Measurements from ENCODE around the gene NMNAT2.

The NMNAT2 gene

DNA sequence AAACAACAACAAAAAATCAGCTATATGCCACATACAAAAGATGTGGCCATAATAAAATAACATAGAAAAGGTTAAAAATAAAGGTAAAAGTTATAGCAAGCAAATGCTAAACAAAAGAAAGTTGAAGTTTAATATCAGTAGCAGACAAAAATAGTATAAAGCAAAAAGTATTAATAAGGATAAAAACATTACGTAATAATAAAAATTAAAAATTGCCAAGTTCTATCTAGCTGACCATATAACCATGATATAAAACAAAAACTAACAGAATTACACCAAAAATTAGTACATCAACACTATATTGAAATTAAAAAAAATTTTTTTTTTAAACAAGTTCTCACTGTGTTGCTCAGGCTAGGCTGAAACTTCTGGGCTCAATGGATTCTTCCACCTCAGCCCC, 38.6 kb upstream of the NMNAT2 start:
- TF ChIP-seq, protein P1, sequence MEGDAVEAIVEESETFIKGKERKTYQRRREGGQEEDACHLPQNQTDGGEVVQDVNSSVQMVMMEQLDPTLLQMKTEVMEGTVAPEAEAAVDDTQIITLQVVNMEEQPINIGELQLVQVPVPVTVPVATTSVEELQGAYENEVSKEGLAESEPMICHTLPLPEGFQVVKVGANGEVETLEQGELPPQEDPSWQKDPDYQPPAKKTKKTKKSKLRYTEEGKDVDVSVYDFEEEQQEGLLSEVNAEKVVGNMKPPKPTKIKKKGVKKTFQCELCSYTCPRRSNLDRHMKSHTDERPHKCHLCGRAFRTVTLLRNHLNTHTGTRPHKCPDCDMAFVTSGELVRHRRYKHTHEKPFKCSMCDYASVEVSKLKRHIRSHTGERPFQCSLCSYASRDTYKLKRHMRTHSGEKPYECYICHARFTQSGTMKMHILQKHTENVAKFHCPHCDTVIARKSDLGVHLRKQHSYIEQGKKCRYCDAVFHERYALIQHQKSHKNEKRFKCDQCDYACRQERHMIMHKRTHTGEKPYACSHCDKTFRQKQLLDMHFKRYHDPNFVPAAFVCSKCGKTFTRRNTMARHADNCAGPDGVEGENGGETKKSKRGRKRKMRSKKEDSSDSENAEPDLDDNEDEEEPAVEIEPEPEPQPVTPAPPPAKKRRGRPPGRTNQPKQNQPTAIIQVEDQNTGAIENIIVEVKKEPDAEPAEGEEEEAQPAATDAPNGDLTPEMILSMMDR (IDR thresholded peaks at IDR 0.05; ENCODE audit: borderline replicate concordance, insufficient read depth, low read depth, low read length): no peak

DNA sequence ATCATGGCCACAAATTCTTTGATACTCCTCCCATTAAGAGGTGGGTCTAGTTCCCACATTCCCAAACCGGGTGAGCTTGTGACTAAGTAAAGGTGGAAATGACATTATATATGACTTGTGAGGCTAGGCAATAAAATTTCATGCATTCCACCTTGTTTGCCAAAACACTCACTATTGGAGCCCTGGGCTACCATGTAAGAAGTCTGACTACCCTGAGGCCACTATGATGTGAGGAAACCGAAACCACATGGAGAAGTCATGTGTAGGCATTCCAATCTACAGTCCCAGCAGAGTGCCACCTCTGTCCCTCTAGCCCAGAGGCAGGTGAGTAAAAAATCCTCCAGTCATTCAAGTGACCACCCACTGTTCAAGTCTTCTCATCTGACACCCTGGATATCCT, 36.2 kb upstream of the NMNAT2 start:
- TF ChIP-seq, protein P1 (IDR thresholded peaks at IDR 0.05; ENCODE audit: borderline replicate concordance, insufficient read depth, low read depth, low read length): no peak

More for the DNA sequence above, 38.6 kb upstream of the NMNAT2 start:
- no peak overlapping the region for H3K4me3 ChIP-seq (ENCODE audit: low read depth, low read length)

DNA sequence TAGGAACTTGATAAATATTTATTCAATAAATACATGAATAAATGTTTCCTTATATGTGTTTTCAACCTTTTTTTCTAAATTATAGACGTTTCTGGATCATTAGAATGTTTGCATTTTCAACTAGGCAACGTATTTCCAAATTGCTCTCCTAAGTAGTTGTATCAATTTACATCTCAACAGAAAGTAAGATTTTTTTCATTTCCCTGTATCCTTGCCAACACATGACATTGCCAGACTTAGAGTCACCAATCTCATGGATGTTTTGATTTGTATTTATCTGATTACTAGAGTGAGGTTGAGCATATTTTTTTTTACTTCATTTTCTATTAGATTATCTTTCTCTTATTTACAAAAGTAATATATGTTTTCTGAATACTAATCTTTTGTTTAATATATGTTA, 31.9 kb upstream of the NMNAT2 start:
- TF ChIP-seq, protein P1 (IDR thresholded peaks at IDR 0.05; ENCODE audit: borderline replicate concordance, insufficient read depth, low read depth, low read length): no peak
- H3K4me3 ChIP-seq (ENCODE audit: low read depth, low read length): no peak overlapping the region

More for the DNA sequence above, 36.2 kb upstream of the NMNAT2 start:
- H3K4me3 ChIP-seq (ENCODE audit: low read depth, low read length): no peak overlapping the region

DNA sequence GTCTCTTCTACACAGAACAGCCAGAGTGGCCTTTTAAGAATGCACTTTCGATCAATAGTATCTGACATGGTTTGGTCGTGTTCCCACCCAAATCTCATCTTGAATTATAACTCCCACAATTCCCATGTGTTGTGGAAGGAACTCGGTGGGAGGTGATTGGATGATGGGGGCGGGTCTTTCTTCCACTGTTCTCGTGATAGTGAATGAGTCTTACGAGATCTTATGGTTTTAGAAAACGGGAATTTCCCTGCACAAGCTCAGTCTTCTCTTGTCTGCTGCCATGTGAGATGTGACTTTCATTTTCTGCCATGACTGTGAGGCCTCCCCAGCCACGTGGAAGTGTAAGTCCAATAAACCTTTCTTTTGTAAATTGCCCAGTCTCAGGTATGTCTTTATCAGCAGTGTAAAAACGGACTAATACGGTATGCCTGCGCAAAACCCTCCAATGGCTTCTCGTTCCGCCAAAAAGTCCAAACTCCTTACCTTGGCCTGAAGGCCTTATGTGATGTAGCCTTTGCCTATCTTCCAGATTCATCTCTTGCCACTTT, 31.1 kb upstream of the NMNAT2 start:
- TF ChIP-seq, protein P1 (IDR thresholded peaks at IDR 0.05; ENCODE audit: borderline replicate concordance, insufficient read depth, low read depth, low read length): no peak
- H3K4me3 ChIP-seq (ENCODE audit: low read depth, low read length): no peak overlapping the region

DNA sequence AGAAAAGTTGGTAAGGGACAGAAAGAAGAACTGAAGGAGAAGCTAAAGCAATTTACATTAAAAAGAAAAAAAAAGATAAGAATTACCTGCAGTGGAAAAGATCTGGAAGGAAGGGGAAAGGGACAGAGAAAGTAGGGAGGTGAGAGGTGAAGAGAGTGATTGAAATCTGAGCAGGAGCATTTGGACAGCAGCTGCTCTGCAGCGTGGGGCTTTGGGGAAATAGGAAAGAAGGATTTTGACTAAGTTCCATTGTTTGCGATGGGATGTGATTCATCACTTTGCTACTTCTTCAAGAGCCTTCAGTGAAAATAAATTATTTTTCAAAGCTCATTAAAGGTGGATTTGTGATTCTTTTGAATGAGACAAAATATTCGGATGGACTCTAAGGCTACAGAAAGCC, 26.1 kb upstream of the NMNAT2 start:
- TF ChIP-seq, protein P1 (IDR thresholded peaks at IDR 0.05; ENCODE audit: borderline replicate concordance, insufficient read depth, low read depth, low read length): no peak
- no peak overlapping the region for H3K4me3 ChIP-seq (ENCODE audit: low read depth, low read length)

DNA sequence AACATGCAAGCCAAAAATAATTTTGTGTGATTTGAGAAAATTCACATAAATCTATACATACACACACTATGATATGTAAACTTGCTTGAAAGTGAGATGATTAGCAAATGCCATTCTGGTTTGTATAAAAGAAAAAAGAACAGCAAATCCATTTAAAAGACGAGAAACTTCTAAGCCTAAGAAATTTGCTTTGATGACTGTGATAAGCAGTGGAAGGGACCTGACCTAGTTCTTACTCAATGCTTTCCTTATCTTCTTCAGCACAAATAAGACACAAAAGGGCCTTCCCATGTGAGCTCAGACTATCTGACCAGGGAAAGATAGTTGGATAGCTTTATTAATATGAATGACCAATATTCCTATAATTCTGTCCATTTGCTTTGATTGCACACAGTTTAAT, 25.3 kb upstream of the NMNAT2 start:
- TF ChIP-seq, protein P1 (IDR thresholded peaks at IDR 0.05; ENCODE audit: borderline replicate concordance, insufficient read depth, low read depth, low read length): no peak
- no peak overlapping the region for H3K4me3 ChIP-seq (ENCODE audit: low read depth, low read length)

DNA sequence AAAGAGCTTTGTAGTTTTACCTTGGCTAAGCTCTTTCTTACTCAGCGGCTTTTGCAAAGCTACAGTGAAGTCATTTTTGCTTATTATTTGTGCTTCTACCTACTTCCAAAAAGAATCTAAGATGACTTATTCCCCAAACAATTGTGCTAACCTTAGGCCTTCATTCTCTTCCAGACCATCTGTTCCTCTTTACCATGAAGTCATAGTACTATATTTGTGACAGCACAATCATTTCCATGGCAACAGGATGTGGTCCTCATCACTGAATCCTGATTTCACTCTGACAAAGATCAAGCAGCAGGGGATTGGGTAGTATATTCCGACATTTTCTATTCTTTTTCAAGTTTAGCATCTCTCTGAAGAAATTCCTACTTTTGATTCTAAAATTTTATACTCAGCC, 24.8 kb upstream of the NMNAT2 start:
- H3K4me3 ChIP-seq (ENCODE audit: low read depth, low read length): no peak overlapping the region
- TF ChIP-seq, protein P1 (IDR thresholded peaks at IDR 0.05; ENCODE audit: borderline replicate concordance, insufficient read depth, low read depth, low read length): no peak

All from GM12875 (cell line).